Omental fat pad (tissue), 4 donors: ENCODE data around the gene SUDS3. TPM values are rescaled to one million over a fixed set of nuclear protein-coding genes. Genes with fewer than 3 reads are reported as not detected.

ENCODE experiments used
- ATAC-seq: fragments of 150-250 bp; one replicate; pipeline ENCODE4 v1.9.1; 2016; ENCODE audit warnings: mild to moderate bottlenecking, moderate library complexity; ENCODE audit not compliant: low FRiP score
- DNase-seq: peaks from one replicate; pipeline ENCODE4 v3.0.0-alpha.2; 2019; ENCODE audit warnings: low spot score
- CTCF ChIP-seq, 3 donors: fragments of 450-650 bp; IDR thresholded peaks; one replicate each; pipeline ENCODE4 v1.5.1; 2016 to 2017; ENCODE audit warnings: antibody characterized with exemption in 3 of 3, mild to moderate bottlenecking in 3 of 3, moderate library complexity in 2 of 3
- total RNA-seq, 4 donors: library from RNA; depleted of rRNA; stranded (reverse); fragments of >200 nt; gene quantifications; one replicate each; pipeline ENCODE4 v1.1.0, GENCODE V29; 2016

SUDS3 gene
- total RNA-seq, 4 donors from 2014 or later: 27.7 to 45.6 (median 29.6) TPM

- DNase-seq (no peak), ATAC-seq (no peak)
- no peak for TF ChIP-seq CTCF (IDR thresholded peaks at IDR 0.05)
Measured at GRCh38 chr12:118334241-118334640, 42.1 kb upstream of the SUDS3 start.

GRCh38 chr12:118334939-118335567 is 41.3 kb upstream of the SUDS3 start:
- TF ChIP-seq CTCF (IDR thresholded peaks at IDR 0.05): no peak
- DNase-seq (no peak), ATAC-seq (no peak)

GRCh38 chr12:118336123-118336522 is 40.2 kb upstream of the SUDS3 start:
- TF ChIP-seq CTCF (IDR thresholded peaks at IDR 0.05): no peak
- no peak for DNase-seq
- ATAC-seq: no peak

GRCh38 chr12:118337194-118337838 is 39.0 kb upstream of the SUDS3 start:
- no peak for DNase-seq
- ATAC-seq: no peak
- TF ChIP-seq CTCF (IDR thresholded peaks at IDR 0.05): no peak

GRCh38 chr12:118342090-118342489 is 34.3 kb upstream of the SUDS3 start:
- DNase-seq: no peak
- ATAC-seq: no peak
- no peak for TF ChIP-seq CTCF (IDR thresholded peaks at IDR 0.05)

GRCh38 chr12:118344829-118345228 is 31.5 kb upstream of the SUDS3 start:
- no peak for TF ChIP-seq CTCF (IDR thresholded peaks at IDR 0.05)
- DNase-seq (no peak), ATAC-seq (no peak)

GRCh38 chr12:118345355-118345754 is 31.0 kb upstream of the SUDS3 start:
- no peak for ATAC-seq
- no peak for TF ChIP-seq CTCF (IDR thresholded peaks at IDR 0.05)
- no peak for DNase-seq
